Esophagus squamous epithelium (tissue), 4 donors: ENCODE results near the gene SAP30.

Experiments used
- POLR2A ChIP-seq, 4 donors: fragments of 450-650 bp; IDR thresholded peaks; one replicate each; pipeline ENCODE4 v1.6.1; 2017; ENCODE audit warnings: antibody characterized with exemption in 4 of 4, mild to moderate bottlenecking in 4 of 4, moderate library complexity in 3 of 4
- TF ChIP-seq, protein P1 (sequence below), 6 experiments: fragments of 450-650 bp in 4 of 6; fragments of 200-600 bp in 2 of 6; sonication (generic) in 2 of 6; IDR thresholded peaks; one replicate each; pipeline ENCODE4 v1.5.1; 2016 to 2019; ENCODE audit warnings: antibody characterized with exemption in 6 of 6, mild to moderate bottlenecking in 4 of 6, moderate library complexity in 4 of 6

GRCh38 chr4:173403051-173403450 is 32.3 kb downstream of the SAP30 start:
- no peak for TF ChIP-seq POLR2A (IDR thresholded peaks at IDR 0.05)
- TF ChIP-seq, protein P1, sequence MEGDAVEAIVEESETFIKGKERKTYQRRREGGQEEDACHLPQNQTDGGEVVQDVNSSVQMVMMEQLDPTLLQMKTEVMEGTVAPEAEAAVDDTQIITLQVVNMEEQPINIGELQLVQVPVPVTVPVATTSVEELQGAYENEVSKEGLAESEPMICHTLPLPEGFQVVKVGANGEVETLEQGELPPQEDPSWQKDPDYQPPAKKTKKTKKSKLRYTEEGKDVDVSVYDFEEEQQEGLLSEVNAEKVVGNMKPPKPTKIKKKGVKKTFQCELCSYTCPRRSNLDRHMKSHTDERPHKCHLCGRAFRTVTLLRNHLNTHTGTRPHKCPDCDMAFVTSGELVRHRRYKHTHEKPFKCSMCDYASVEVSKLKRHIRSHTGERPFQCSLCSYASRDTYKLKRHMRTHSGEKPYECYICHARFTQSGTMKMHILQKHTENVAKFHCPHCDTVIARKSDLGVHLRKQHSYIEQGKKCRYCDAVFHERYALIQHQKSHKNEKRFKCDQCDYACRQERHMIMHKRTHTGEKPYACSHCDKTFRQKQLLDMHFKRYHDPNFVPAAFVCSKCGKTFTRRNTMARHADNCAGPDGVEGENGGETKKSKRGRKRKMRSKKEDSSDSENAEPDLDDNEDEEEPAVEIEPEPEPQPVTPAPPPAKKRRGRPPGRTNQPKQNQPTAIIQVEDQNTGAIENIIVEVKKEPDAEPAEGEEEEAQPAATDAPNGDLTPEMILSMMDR (IDR thresholded peaks at IDR 0.05), result no peak
